Stimulated activated naive CD8-positive, alpha-beta T cell treated with anti-CD3 and anti-CD28 coated beads, Interleukin-15, amount 100 ng/mL, for 72 hours (primary cell): ENCODE data around the gene EPHA7.

ENCODE experiments used
- ATAC-seq: fragments of 150-1000 bp; cut with Tn5 transposase; 2 replicates; pipeline ENCODE4 v1.10.0; 2021; ENCODE audit warnings: mild to moderate bottlenecking, moderate library complexity
- DNase-seq, 2 donors: peaks; one replicate each; pipeline ENCODE4 v3.0.0; 2021 to 2022
- H3K27ac Mint-ChIP-seq, 2 donors: one replicate each; pipeline ENCODE4 v1.8.0; 2022; ENCODE audit warnings: mild to moderate bottlenecking in 2 of 2, mixed read lengths in 2 of 2, moderate library complexity in 2 of 2
- H3K27me3 Mint-ChIP-seq: one replicate; pipeline ENCODE4 v1.8.0; 2022; ENCODE audit warnings: mixed read lengths
- H3K4me1 Mint-ChIP-seq: one replicate; pipeline ENCODE4 v1.8.0; 2022; ENCODE audit warnings: mild to moderate bottlenecking, mixed read lengths
- H3K4me3 Mint-ChIP-seq, 2 donors: one replicate each; pipeline ENCODE4 v1.8.0; 2022; ENCODE audit warnings: mild to moderate bottlenecking in 2 of 2, mixed read lengths in 2 of 2, moderate library complexity in 1 of 2
- H3K9me3 Mint-ChIP-seq, 2 donors: one replicate each; pipeline ENCODE4 v1.8.0; 2022; ENCODE audit warnings: mixed read lengths in 2 of 2

Gene EPHA7

DNA sequence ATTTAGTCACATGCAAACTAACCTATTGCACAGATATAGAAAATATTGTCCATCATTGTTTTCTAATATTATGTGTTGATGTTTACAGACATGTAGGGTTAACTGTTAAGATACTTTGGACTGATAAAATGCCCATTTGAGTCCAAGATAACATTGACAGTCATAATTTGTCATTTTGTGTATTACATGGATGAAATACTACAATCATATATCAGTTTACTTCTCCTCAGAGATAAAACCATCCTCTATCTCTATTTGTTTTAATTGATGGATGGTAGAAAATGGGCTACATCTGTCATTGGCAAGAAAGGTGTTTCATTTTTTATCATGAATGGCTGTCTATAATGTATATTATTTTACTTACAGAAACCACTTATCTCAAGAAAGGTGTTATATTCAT, 6.2 kb downstream of the EPHA7 start:
- Mint-ChIP-seq H3K9me3 (no peaks in the 10 kb centered on the region), H3K4me1 (peaks cover 11% of the 10 kb centered on the region), H3K27me3 (peaks cover 23% of the 10 kb centered on the region), H3K4me3 (no peak overlapping the region), H3K27ac (no peak overlapping the region)
- ATAC-seq = no peak
- DNase-seq = no peak

DNA sequence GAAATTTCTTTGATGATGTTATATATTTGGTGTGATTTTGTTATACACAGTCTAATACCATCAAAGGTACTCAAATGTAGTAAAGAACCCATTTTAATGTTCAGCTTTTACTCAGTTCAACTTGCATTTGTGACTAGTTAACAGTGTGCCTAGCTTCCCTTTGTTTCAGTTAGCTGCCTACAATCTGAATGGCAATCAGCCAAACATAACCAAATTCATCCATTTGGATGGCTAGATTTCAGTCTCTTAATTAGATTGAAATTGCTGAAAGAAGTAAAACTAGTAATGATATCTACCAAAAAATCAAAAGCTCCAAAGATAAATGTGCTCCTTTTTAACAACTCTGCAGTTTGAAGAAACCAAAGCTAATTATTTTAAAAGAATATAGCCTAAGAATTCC, 6.9 kb downstream of the EPHA7 start:
- Mint-ChIP-seq H3K4me1 (peaks cover 6% of the 10 kb centered on the region), H3K27ac (no peak overlapping the region), H3K9me3 (no peaks in the 10 kb centered on the region), H3K4me3 (no peak overlapping the region), H3K27me3 (peaks cover 16% of the 10 kb centered on the region)
- ATAC-seq = no peak
- DNase-seq = no peak

DNA sequence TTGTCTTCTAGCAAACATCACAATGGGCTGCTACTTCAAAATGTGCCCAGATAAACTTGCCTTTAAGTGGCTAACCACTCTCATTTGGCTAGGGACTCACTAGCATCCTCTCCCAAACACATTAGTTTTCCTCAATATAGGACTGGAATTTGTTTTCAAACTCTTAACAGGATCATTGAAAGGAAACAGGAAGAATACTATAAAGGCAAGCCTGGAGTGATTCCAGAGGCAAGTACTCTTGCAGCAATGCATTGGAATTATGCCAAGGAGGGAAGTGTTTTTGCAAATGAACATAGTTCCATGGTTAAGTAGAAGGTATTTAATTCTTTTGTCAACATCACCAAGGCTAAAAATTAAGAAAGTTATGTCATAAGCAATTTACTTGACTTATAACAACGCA, 12.2 kb downstream of the EPHA7 start:
- ATAC-seq (no peak), DNase-seq (no peak)
- H3K4me1 Mint-ChIP-seq = no peaks in the 10 kb centered on the region
- H3K9me3 Mint-ChIP-seq = no peaks in the 10 kb centered on the region
- no peak overlapping the region for H3K4me3 Mint-ChIP-seq
- H3K27me3 Mint-ChIP-seq = no peaks in the 10 kb centered on the region
- no peak overlapping the region for H3K27ac Mint-ChIP-seq

DNA sequence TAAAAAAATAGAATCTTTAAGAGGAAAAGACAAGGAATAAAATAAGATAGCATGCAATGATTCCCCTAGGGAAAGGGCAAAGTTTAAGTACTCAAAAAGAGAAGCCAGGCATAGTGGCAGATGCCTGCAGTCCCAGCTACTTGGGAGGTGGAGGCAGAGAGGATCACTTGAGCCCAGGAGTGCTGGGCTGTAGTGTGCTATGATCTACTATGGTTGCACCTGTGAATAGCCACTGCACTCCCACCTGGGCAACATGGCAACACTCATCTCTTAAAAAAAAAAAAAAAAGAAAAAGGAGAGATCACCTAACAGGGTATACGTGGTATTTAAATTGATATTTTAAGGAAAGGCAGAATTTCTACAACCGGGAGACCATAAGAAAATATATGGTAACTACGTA, 16.0 kb downstream of the EPHA7 start:
- DNase-seq (no peak), ATAC-seq (no peak)
- no peaks in the 10 kb centered on the region for H3K9me3 Mint-ChIP-seq
- no peak overlapping the region for H3K27ac Mint-ChIP-seq
- H3K4me3 Mint-ChIP-seq = no peak overlapping the region
- H3K4me1 Mint-ChIP-seq = no peaks in the 10 kb centered on the region
- no peaks in the 10 kb centered on the region for H3K27me3 Mint-ChIP-seq

DNA sequence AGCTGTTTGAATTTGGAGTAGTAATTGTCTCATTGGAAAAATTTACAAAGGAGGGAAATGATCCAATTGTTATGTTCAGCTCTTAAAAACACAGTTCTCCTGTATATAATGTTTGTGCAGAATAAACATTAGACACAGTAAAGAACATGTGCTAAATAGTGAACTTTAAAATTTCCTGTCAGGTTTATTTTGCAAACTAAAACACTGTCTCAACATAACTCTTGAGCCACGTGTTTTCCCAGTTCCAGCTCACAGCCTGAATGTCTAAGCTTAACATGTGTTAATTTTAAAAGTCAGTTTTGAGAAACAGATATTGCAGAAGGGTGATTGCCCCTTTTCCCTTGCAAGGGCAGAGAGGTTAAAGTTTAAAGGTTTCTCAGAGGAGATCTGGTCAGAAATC, 20.6 kb downstream of the EPHA7 start:
- Mint-ChIP-seq H3K4me3 (no peak overlapping the region), H3K9me3 (no peaks in the 10 kb centered on the region), H3K4me1 (no peaks in the 10 kb centered on the region), H3K27ac (no peak overlapping the region), H3K27me3 (no peaks in the 10 kb centered on the region)
- no peak for DNase-seq
- ATAC-seq = no peak

DNA sequence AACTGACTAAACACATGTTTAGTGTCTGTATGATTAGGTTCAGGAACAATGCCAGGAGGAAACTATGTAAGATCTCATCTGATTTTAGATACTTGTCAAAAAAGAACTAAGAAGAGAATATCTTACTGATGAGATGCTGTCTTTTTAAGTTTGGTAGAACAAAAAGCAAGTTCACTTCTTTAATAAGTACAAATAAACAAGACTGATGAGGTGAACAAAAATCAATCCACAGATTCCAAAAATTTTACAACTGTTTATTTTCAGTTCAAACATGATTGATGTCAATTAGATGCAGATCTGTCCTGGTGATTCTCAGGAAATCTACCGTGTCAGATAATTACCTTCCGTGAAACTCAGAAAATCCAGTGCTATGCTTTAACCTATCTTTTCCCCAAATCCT, 24.9 kb downstream of the EPHA7 start:
- no peak for ATAC-seq
- no peak for DNase-seq
- H3K4me3 Mint-ChIP-seq = no peak overlapping the region
- H3K4me1 Mint-ChIP-seq = no peaks in the 10 kb centered on the region
- no peaks in the 10 kb centered on the region for H3K27me3 Mint-ChIP-seq
- no peak overlapping the region for H3K27ac Mint-ChIP-seq
- no peaks in the 10 kb centered on the region for H3K9me3 Mint-ChIP-seq

DNA sequence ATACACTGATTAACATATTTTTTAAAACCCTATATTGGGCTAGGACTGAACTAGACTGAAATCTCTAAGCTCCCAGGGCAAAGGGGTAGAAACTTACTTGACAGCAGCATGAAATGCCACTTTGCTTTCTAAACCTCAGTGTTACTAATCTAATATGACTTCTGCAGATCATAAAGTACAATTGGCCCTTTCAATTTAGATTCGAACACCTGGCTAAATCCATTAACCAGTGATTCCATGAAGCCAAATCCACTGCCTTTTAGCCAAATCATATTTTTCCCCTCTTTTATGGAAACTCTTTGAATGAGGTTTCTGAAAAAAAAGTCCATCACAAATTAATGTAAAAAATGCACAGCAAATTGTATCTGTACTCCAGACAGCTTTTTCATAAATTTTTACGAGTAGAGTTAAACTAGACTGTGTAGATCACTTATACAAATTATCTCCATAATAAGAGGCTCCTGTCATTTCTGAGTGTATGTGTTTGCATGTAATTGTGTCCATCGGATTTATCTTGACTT, 25.7 kb downstream of the EPHA7 start:
- no peaks in the 10 kb centered on the region for H3K27me3 Mint-ChIP-seq
- H3K27ac Mint-ChIP-seq = no peak overlapping the region
- H3K4me1 Mint-ChIP-seq = no peaks in the 10 kb centered on the region
- H3K9me3 Mint-ChIP-seq = no peaks in the 10 kb centered on the region
- ATAC-seq (no peak), DNase-seq (no peak)
- no peak overlapping the region for H3K4me3 Mint-ChIP-seq

DNA sequence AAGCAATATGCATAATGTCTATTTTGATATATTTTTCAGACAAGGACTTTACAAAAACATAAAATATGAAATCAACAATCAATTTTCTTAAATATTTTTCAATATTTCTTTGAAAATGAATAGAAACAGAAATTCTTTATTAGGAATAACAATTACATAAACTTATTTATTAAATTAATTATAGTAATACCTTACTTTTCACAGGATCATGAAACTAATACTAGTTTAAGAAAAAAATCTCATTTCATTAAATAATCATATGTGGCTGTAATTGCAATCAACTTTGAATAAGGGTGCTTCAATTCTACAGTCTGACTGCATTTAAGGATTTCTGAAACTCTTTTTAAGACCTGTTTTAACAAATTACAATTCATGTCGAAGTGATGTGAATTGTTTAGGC, 26.6 kb downstream of the EPHA7 start:
- Mint-ChIP-seq H3K4me3 (no peak overlapping the region), H3K4me1 (no peaks in the 10 kb centered on the region), H3K27ac (no peak overlapping the region), H3K9me3 (peaks cover 0 to 2% of the 10 kb centered on the region in 2 donors), H3K27me3 (no peaks in the 10 kb centered on the region)
- ATAC-seq (no peak), DNase-seq (no peak)

DNA sequence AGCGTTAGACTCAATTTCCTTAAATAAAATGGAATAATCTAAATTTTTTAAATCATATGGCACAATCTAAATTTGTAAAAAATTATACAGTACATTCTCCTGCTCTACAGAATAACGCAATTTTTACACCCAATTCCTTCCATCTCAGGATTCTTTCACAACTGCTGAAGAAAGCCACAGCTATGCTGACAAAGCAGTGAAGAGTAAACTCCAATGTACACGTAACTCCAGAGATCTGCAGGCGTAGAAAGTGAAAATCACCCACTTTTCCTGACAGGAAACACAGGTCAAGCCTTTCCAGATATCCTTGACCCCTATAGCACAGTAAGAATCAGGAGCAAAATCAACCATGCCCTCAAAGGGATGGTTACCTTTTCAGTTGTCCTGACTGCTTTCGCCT, 27.4 kb downstream of the EPHA7 start:
- Mint-ChIP-seq H3K27me3 (no peaks in the 10 kb centered on the region), H3K4me3 (no peak overlapping the region), H3K27ac (no peak overlapping the region), H3K9me3 (peaks cover 0 to 10% of the 10 kb centered on the region in 2 donors), H3K4me1 (no peaks in the 10 kb centered on the region)
- ATAC-seq (no peak), DNase-seq (no peak)

DNA sequence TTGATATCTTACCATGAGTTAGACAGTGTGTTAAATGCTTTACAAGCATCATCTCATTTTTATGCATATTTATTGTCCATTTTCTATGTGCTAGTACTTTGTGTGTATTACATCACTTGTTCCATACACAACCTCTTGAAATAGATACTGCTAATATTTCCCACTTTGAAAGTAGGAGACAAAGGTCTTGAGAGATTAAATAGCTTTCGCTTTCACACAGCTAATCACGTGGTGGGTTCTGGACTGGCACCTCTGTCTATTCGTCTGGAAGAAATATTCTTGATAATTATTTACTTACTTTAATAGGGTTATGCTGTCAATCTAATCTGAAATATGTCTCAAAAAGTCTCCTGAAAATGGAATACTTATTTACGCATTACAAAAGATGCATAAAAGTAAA, 30.2 kb downstream of the EPHA7 start:
- no peaks in the 10 kb centered on the region for H3K27me3 Mint-ChIP-seq
- no peaks in the 10 kb centered on the region for H3K4me1 Mint-ChIP-seq
- ATAC-seq (no peak), DNase-seq (no peak)
- H3K9me3 Mint-ChIP-seq = peaks cover 0 to 16% of the 10 kb centered on the region in 2 donors
- H3K4me3 Mint-ChIP-seq = no peak overlapping the region
- no peak overlapping the region for H3K27ac Mint-ChIP-seq

DNA sequence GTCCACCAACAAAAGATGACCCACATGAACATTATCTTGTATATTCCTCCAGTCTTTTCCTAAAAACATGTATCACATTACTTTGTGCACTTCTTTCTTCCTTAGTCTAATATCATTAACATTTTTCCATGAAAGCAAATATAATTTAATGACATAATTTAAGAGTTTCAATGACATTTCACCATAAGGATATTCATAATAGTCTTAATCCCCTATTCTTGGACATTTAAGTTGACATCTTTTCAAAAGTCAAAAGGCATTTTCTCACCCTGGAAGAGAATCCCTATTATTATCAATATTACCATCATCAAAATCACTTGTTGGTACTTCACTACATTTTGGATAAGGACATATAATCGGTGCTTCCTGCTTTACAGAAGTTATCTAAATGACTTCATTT, 31.3 kb downstream of the EPHA7 start:
- Mint-ChIP-seq H3K27me3 (no peaks in the 10 kb centered on the region), H3K27ac (no peak overlapping the region), H3K4me3 (no peak overlapping the region), H3K9me3 (peaks cover 0 to 16% of the 10 kb centered on the region in 2 donors), H3K4me1 (no peaks in the 10 kb centered on the region)
- DNase-seq (no peak), ATAC-seq (no peak)

DNA sequence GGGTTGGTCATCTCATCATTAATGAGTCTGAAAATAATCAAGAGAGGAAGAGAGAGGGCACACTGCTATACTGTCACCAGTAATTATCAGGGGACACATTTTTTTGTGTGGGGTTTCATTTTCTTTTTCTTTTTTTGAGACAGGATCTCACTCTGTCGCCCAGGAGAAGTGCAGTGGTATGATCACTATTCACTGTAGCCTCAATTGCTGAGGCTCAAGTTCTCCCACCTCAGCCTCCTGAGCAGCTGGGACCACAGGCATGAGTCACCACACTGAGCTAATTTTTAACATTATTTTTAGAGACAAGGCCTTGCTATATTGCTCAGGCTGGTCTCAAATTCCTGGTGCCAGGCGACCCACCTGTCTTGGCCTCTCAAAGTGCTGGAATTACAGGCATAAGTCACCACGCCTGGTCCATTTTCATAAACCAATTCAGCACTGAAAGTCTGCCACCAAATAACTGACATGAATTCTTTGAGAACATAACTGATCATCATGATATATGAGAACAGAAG, 43.3 kb downstream of the EPHA7 start:
- no peaks in the 10 kb centered on the region for H3K4me1 Mint-ChIP-seq
- no peaks in the 10 kb centered on the region for H3K27me3 Mint-ChIP-seq
- no peak overlapping the region for H3K4me3 Mint-ChIP-seq
- no peaks in the 10 kb centered on the region for H3K9me3 Mint-ChIP-seq
- ATAC-seq (no peak), DNase-seq (no peak)
- H3K27ac Mint-ChIP-seq = no peak overlapping the region

DNA sequence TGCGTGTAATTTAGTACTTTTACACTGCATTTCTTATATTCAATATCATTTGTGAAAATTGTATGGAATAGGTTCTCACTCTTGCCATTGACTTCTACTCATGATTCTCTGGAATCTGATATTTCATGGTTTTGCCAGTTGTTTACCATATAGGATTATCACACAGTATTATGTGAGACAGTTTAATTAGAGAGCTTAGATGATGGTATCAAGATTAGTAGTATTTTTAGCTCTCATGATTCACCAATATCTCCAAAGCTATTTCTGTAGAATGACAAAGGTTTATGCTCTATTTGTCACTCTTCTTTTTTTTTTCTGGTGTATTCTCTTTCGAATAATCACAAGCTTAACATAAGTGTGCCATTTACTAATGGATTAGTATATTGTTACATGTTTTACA, 45.9 kb downstream of the EPHA7 start:
- no peaks in the 10 kb centered on the region for H3K27me3 Mint-ChIP-seq
- no peak overlapping the region for H3K4me3 Mint-ChIP-seq
- no peaks in the 10 kb centered on the region for H3K4me1 Mint-ChIP-seq
- no peaks in the 10 kb centered on the region for H3K9me3 Mint-ChIP-seq
- DNase-seq (no peak), ATAC-seq (no peak)
- no peak overlapping the region for H3K27ac Mint-ChIP-seq

DNA sequence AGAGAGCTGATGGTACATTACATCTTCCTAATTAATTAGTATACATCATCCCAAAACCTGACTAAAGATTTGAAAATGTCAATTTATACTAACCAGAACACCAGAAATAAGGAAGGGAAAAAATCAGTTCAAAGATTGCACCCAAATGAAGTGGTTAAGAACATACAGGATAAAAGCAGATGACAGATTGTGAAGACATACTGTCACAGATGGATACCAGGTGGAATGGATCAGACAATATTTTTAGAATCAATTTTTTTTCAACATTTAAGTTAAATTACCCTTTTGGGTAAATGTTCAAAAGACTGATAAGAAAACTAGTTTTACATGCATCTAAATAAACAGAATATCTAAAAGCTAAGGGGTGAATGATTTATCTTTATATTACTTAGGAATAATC, 47.6 kb downstream of the EPHA7 start:
- H3K4me1 Mint-ChIP-seq = no peaks in the 10 kb centered on the region
- no peak overlapping the region for H3K4me3 Mint-ChIP-seq
- DNase-seq (no peak), ATAC-seq (no peak)
- no peaks in the 10 kb centered on the region for H3K9me3 Mint-ChIP-seq
- H3K27me3 Mint-ChIP-seq = no peaks in the 10 kb centered on the region
- no peak overlapping the region for H3K27ac Mint-ChIP-seq

DNA sequence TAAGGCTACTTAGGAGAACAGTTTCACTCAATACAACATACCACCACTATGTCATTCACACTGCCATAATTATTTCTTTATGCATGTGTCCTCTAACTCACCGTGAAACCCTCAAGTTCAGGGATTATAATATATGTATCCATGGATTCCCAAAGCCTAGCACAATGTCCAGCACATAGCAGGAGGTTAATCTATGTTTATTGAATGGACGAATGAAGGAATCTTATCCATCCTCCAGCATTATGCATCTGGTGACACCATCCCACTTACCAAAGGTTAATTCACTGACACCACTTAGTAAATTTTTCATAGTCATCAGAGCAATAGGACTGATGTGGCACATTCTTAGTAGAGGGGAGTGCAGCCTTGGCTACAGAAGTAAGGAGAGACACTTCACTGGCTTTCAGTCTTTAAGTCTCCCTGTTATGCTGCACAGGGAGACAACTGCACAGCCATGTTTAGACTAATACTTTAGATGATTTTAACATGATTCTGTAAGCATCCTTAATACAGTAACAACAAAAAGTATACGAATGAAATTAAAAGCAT, 49.7 kb downstream of the EPHA7 start:
- H3K4me3 Mint-ChIP-seq = no peak overlapping the region
- no peaks in the 10 kb centered on the region for H3K9me3 Mint-ChIP-seq
- no peak overlapping the region for H3K27ac Mint-ChIP-seq
- no peaks in the 10 kb centered on the region for H3K27me3 Mint-ChIP-seq
- ATAC-seq (no peak), DNase-seq (no peak)
- no peaks in the 10 kb centered on the region for H3K4me1 Mint-ChIP-seq

DNA sequence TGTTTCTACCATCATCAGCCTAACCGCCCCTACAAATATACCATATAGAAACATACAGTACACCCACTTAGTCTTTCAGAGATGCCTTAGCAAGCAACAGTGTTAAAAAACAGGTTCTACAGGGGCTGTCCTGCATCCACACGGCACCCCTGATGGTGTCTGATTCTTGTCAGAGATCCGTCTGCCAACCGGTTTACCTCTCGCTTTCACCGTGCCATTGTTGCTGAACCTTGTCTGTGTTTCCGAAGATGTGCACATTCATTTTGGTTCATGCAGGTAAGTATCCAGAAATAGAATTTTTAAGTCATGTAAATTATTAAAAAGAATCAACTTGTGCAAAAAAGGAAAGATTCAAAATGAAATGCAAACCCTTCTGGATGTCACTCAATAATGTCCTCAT, 52.9 kb downstream of the EPHA7 start:
- ATAC-seq (no peak), DNase-seq (no peak)
- no peaks in the 10 kb centered on the region for H3K9me3 Mint-ChIP-seq
- H3K4me1 Mint-ChIP-seq = no peaks in the 10 kb centered on the region
- no peaks in the 10 kb centered on the region for H3K27me3 Mint-ChIP-seq
- H3K4me3 Mint-ChIP-seq = no peak overlapping the region
- H3K27ac Mint-ChIP-seq = no peak overlapping the region

DNA sequence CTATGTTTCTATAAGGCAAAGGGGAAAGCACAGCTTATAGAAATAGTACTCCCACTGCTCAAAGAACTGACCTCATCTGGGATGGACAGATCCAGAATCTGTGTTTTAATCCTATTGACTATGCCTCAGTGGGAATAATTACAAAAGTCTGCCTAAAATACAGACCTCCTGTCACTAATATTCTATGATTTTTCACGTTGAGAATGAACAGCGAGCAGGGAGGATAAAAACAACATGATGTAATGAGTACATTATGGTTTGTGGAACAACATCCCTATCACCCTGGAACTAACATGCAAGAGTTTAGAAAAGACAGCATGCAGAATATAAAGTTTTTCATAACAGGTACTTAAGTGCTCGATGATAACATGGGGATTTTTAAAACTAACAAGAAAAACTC, 53.9 kb downstream of the EPHA7 start:
- no peaks in the 10 kb centered on the region for H3K27me3 Mint-ChIP-seq
- H3K27ac Mint-ChIP-seq = no peak overlapping the region
- no peak for ATAC-seq

More for the DNA sequence above, 53.9 kb downstream of the EPHA7 start:
- no peak overlapping the region for H3K4me3 Mint-ChIP-seq
- H3K4me1 Mint-ChIP-seq = no peaks in the 10 kb centered on the region
- DNase-seq = no peak
- no peaks in the 10 kb centered on the region for H3K9me3 Mint-ChIP-seq
